Midbrain (tissue), 1 donor: ENCODE data around the gene MYL4.

Experiments
- DNase-seq: peaks from one replicate; lab custom pipeline; 2025; lab: John Stamatoyannopoulos, UW

Gene MYL4

GRCh38 chr17:47273245-47273644, 64.1 kb downstream of the MYL4 start:
- no peak for DNase-seq
